Measurements from ENCODE around the gene FRRS1. TPM values are rescaled to one million over a fixed set of nuclear protein-coding genes. Genes with fewer than 3 reads are reported as not detected.

FRRS1 gene
- total and polyA plus RNA-seq, 2 of the 4 experiments (the other 2 are of a cell fraction) = 3.8 to 23.5 TPM

- POLR2A ChIA-PET (ENCODE audit: unreplicated experiment) = no interaction called here
Measured at GRCh38 chr1:99702221-99702620, 64.2 kb downstream of the FRRS1 start.

More at GRCh38 chr1:99702221-99702620, 64.2 kb downstream of the FRRS1 start:
- H3K4me3 ChIP-seq (ENCODE audit: insufficient read depth, low read depth, low read length) = no peak overlapping the region
- DNase-seq (peak; percentile 15), ATAC-seq (ENCODE audit: low read depth) (no peak; the same call in 1 of the 2 replicates)
- H4K5ac ChIP-seq (ENCODE audit: low read depth, low read length) = no peak overlapping the region
- BruUV-seq (replicated peaks) = no TSS peak
- no peak overlapping the region for H3K9ac ChIP-seq (ENCODE audit: low read depth, low read length)
- no peak overlapping the region for H2AK5ac ChIP-seq (ENCODE audit: low read depth, low read length)
- H2BK120ac ChIP-seq (ENCODE audit: low read depth, low read length) = no peak overlapping the region
- intact Hi-C loops (cut with micrococcal nuclease) (loop anchor here (10.0 kb wide), 1 partner anchor 817 kb away; no protein-coding TSS in a partner anchor), in situ Hi-C loops (cut with MboI; ENCODE audit: low sequenced_read_pairs) (loop anchor here (10.0 kb wide), 1 partner anchor 907 kb away; no protein-coding TSS in a partner anchor), dilution Hi-C loops (cut with HindIII; ENCODE audit: low sequenced_read_pairs, unreplicated experiment) (no loop called here)
- H3K14ac ChIP-seq (replicated peaks; ENCODE audit: low read depth, low read length) = no peak overlapping the region
- H3K4ac ChIP-seq (ENCODE audit: low read depth, low read length) = no peak overlapping the region
- H4K8ac ChIP-seq (ENCODE audit: low read depth in 2 of 2, low read length in 2 of 2) = no peak overlapping the region
- H3K36me3 ChIP-seq (ENCODE audit: control insufficient read depth, insufficient read depth, low read length) = no peaks in the 10 kb centered on the region
- no peak overlapping the region for H4K91ac ChIP-seq (ENCODE audit: insufficient read depth, low read depth, low read length)
- H2BK20ac ChIP-seq (ENCODE audit: low read depth, low read length) = no peak overlapping the region
- no peak overlapping the region for H2BK5ac ChIP-seq (ENCODE audit: low read depth, low read length, poor library complexity, severe bottlenecking)
- H2AK9ac ChIP-seq (replicated peaks; ENCODE audit: low read depth, low read length, poor library complexity) = no peak overlapping the region
- 0 out of 2 replicates have a peak, but pooled peaks cover 2% of the 10 kb centered on the region for H3K27me3 ChIP-seq (ENCODE audit: control insufficient read depth, insufficient read depth, low read length)
- no peak overlapping the region for H3K4me2 ChIP-seq (ENCODE audit: low read depth, low read length)
- no peak overlapping the region for H3K23ac ChIP-seq (ENCODE audit: low read depth, low read length)
- H3K4me1 ChIP-seq (ENCODE audit: control insufficient read depth, insufficient read depth, low read length) = no peaks in the 10 kb centered on the region
- CTCF ChIA-PET = no interaction called here
- no peak for TF ChIP-seq POLR2A (IDR thresholded peaks at IDR 0.05; ENCODE audit: low read depth, low read length)
- TF ChIP-seq CTCF (conservative IDR thresholded peaks at IDR 0.05; ENCODE audit: low read depth, low read length) = no peak
- no peak for TF ChIP-seq CEBPB (IDR thresholded peaks at IDR 0.05; ENCODE audit: low read depth, low read length)
- TF ChIP-seq RAD21 (IDR thresholded peaks at IDR 0.05; ENCODE audit: low read length) = no peak
- H3K18ac ChIP-seq (ENCODE audit: low read depth, low read length) = no peak overlapping the region
- no peaks in the 10 kb centered on the region for H3K9me1 ChIP-seq (ENCODE audit: insufficient read depth, low read length)
- H3K56ac ChIP-seq (ENCODE audit: extremely low read depth, insufficient read depth, low read length) = no peak overlapping the region
- no peak overlapping the region for H2AFZ ChIP-seq (replicated peaks; ENCODE audit: low read length, poor library complexity)
- H2BK15ac ChIP-seq (ENCODE audit: low read depth, low read length) = no peak overlapping the region
- no peak overlapping the region for H3K27ac ChIP-seq (ENCODE audit: insufficient read depth, low read length)
- peaks cover 3% of the 10 kb centered on the region; the same call in 1 of the 2 replicates for H3K9me3 ChIP-seq (ENCODE audit: control insufficient read depth, insufficient read depth, low read length)
- no peaks in the 10 kb centered on the region for H3K79me1 ChIP-seq (ENCODE audit: low read depth in 1 of 2, low read length in 2 of 2)
- no peaks in the 10 kb centered on the region for H4K20me1 ChIP-seq (ENCODE audit: insufficient read depth, low read length)

Measured in IMR-90 (cell line).